Measurements from ENCODE around the gene FOXP2. TPM values are rescaled to one million over a fixed set of nuclear protein-coding genes. Genes with fewer than 3 reads are reported as not detected.

FOXP2 gene
- total and polyA plus RNA-seq, 2 donors (not counting 1 experiment from before 2014, with no cell fraction given): not detected

DNA sequence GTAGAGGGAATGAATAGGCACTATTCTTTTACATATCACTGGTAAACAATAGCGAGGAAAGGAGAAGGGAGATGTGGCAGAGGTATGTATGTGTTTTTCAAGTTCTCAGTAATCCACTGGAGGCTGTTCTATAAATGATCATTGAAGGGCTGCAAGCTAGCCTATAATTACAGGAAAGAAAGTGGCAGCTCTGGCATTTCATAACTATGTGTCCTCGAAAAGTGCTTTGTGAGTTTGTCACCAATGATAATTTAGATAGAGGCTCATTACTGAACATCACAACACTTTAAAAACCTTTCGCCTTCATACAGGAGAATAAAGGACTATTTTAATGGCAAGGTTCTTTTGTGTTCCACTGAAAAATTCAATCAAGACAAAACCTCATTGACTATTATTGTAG is 235.1 kb downstream of the FOXP2 start:
- CTCF ChIA-PET: no interaction called here
- 100% methylated on average over 1 of the region's 3 CpGs for WGBS (ENCODE audit: insufficient coverage)
- intact Hi-C loops (cut with micrococcal nuclease): no loop called here

DNA sequence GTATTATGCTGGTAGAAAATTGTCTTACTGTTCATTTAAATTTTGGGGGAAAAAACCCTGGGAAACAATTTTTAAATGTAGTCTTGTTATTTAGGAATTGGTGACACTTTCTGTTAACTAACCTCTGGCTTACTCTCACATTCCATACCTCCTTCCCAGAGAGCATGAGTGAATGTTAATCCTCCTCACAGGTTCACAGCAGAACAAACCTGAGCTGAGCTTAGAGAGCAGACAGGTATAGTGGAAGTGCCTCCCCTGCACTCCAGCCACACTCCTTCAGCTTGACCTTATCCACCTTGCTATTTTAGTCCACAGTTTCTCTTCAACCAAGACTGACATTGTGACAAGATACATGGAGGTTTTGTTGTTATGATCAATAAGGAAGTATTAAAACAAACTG is 235.9 kb downstream of the FOXP2 start:
- ChIA-PET POLR2A (no interaction called here), CTCF (no interaction called here)
- Histone ChIP-seq H3K4me1 (ENCODE audit: control insufficient read depth in 2 of 2, insufficient read depth in 2 of 2, low read length in 2 of 2) (no peaks in the 10 kb centered on the region), H3K9ac (ENCODE audit: low read length) (no peak overlapping the region), H3K79me2 (ENCODE audit: control insufficient read depth, insufficient read depth, low read length) (no peaks in the 10 kb centered on the region), H3K4me2 (replicated peaks; ENCODE audit: low read depth, low read length, poor library complexity, severe bottlenecking) (no peak overlapping the region), H2AFZ (ENCODE audit: insufficient read depth, low read depth, low read length, poor library complexity, severe bottlenecking) (no peak overlapping the region), H3K9me3 (ENCODE audit: control extremely low read depth in 1 of 3, control insufficient read depth in 2 of 3, insufficient read depth in 1 of 3, low read length in 2 of 3) (no peaks in the 10 kb centered on the region), H4K20me1 (ENCODE audit: control insufficient read depth, insufficient read depth, low read length, poor library complexity, severe bottlenecking) (no peaks in the 10 kb centered on the region), H3K4me3 (ENCODE audit: control extremely low read depth in 1 of 5, extremely low read depth in 1 of 5, insufficient read depth in 1 of 5, low read depth in 2 of 5, low read length in 4 of 5) (no peak overlapping the region), H3K36me3 (replicated peaks in 1 of 2; ENCODE audit: control extremely low read depth in 1 of 2, control insufficient read depth in 1 of 2, extremely low read depth in 1 of 2, insufficient read depth in 2 of 2, low read length in 1 of 2) (no peaks in the 10 kb centered on the region), H3K27me3 (replicated peaks in 1 of 4; ENCODE audit: control extremely low read depth in 1 of 4, control insufficient read depth in 3 of 4, insufficient read depth in 4 of 4, low read length in 3 of 4) (no peaks in the 10 kb centered on the region), H3K27ac (ENCODE audit: low read length in 2 of 2) (no peak overlapping the region)
- intact Hi-C loops (cut with micrococcal nuclease): no loop called here
- DNase-seq (no peak), ATAC-seq (ENCODE audit: low read depth) (no peak)
- Mint-ChIP-seq H3K27ac (no peak overlapping the region), H3K9me3 (ENCODE audit: insufficient read depth) (no peaks in the 10 kb centered on the region), H3K4me1 (no peaks in the 10 kb centered on the region), H3K4me3 (no peak overlapping the region), H3K27me3 (no peaks in the 10 kb centered on the region)
- TF ChIP-seq, protein P1, sequence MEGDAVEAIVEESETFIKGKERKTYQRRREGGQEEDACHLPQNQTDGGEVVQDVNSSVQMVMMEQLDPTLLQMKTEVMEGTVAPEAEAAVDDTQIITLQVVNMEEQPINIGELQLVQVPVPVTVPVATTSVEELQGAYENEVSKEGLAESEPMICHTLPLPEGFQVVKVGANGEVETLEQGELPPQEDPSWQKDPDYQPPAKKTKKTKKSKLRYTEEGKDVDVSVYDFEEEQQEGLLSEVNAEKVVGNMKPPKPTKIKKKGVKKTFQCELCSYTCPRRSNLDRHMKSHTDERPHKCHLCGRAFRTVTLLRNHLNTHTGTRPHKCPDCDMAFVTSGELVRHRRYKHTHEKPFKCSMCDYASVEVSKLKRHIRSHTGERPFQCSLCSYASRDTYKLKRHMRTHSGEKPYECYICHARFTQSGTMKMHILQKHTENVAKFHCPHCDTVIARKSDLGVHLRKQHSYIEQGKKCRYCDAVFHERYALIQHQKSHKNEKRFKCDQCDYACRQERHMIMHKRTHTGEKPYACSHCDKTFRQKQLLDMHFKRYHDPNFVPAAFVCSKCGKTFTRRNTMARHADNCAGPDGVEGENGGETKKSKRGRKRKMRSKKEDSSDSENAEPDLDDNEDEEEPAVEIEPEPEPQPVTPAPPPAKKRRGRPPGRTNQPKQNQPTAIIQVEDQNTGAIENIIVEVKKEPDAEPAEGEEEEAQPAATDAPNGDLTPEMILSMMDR (IDR thresholded peaks at IDR 0.05): no peak
- TF ChIP-seq EZH2 (IDR thresholded peaks at IDR 0.05; ENCODE audit: borderline replicate concordance, insufficient read depth, low read depth, low read length, poor library complexity, severe bottlenecking): no peak

More for the DNA sequence above, 235.1 kb downstream of the FOXP2 start:
- no peak for DNase-seq
- H3K4me3 Mint-ChIP-seq: no peak overlapping the region
- TF ChIP-seq, protein P1 (IDR thresholded peaks at IDR 0.05): no peak
- no peak for TF ChIP-seq EZH2 (IDR thresholded peaks at IDR 0.05; ENCODE audit: borderline replicate concordance, insufficient read depth, low read depth, low read length, poor library complexity, severe bottlenecking)
- POLR2A ChIA-PET: no interaction called here
- Histone ChIP-seq H3K27ac (ENCODE audit: low read length in 2 of 2) (no peak overlapping the region), H3K4me1 (ENCODE audit: control insufficient read depth in 2 of 2, insufficient read depth in 2 of 2, low read length in 2 of 2) (no peaks in the 10 kb centered on the region), H3K36me3 (replicated peaks in 1 of 2; ENCODE audit: control extremely low read depth in 1 of 2, control insufficient read depth in 1 of 2, extremely low read depth in 1 of 2, insufficient read depth in 2 of 2, low read length in 1 of 2) (no peaks in the 10 kb centered on the region), H3K79me2 (ENCODE audit: control insufficient read depth, insufficient read depth, low read length) (no peaks in the 10 kb centered on the region), H3K4me3 (ENCODE audit: control extremely low read depth in 1 of 5, extremely low read depth in 1 of 5, insufficient read depth in 1 of 5, low read depth in 2 of 5, low read length in 4 of 5) (no peak overlapping the region), H2AFZ (ENCODE audit: insufficient read depth, low read depth, low read length, poor library complexity, severe bottlenecking) (no peak overlapping the region), H3K27me3 (replicated peaks in 1 of 4; ENCODE audit: control extremely low read depth in 1 of 4, control insufficient read depth in 3 of 4, insufficient read depth in 4 of 4, low read length in 3 of 4) (no peaks in the 10 kb centered on the region), H4K20me1 (ENCODE audit: control insufficient read depth, insufficient read depth, low read length, poor library complexity, severe bottlenecking) (no peaks in the 10 kb centered on the region), H3K9ac (ENCODE audit: low read length) (no peak overlapping the region), H3K4me2 (replicated peaks; ENCODE audit: low read depth, low read length, poor library complexity, severe bottlenecking) (no peak overlapping the region), H3K9me3 (ENCODE audit: control extremely low read depth in 1 of 3, control insufficient read depth in 2 of 3, insufficient read depth in 1 of 3, low read length in 2 of 3) (no peaks in the 10 kb centered on the region)
- no peaks in the 10 kb centered on the region for H3K9me3 Mint-ChIP-seq (ENCODE audit: insufficient read depth)
- H3K27me3 Mint-ChIP-seq: no peaks in the 10 kb centered on the region
- ATAC-seq (ENCODE audit: low read depth): no peak
- no peaks in the 10 kb centered on the region for H3K4me1 Mint-ChIP-seq
- H3K27ac Mint-ChIP-seq: no peak overlapping the region

Data from B cell (primary cell).